Epithelial cell of proximal tubule (primary cell): ENCODE measurements around the gene TBL3. TPM values are rescaled to one million over a fixed set of nuclear protein-coding genes. Genes with fewer than 3 reads are reported as not detected.

ENCODE experiments used
- DNase-seq: peaks from one replicate; pipeline ENCODE4 v3.0.0-alpha.2; 2011; ENCODE audit warnings: low read depth
- H3K4me3 ChIP-seq: 2 replicates; pipeline ENCODE4 v1.5.1; 2011; ENCODE audit warnings: low read depth, mild to moderate bottlenecking, low read length
- CTCF ChIP-seq: conservative IDR thresholded peaks from 2 replicates; pipeline ENCODE4 v1.5.1; 2012; ENCODE audit warnings: low read depth, mild to moderate bottlenecking, low read length
- total RNA-seq: library from RNA; depleted of rRNA; stranded (reverse); fragments of >200 nt; gene quantifications from 2 replicates; pipeline ENCODE4 v1.2.3, GENCODE V29; 2015

TBL3 gene
- total RNA-seq, 1 donor from 2014 or later: 127 TPM

- TF ChIP-seq CTCF: no peak
- DNase-seq: no peak
- H3K4me3 ChIP-seq: no peak overlapping the region
Measured at GRCh38 chr16:2004795-2005517, 33.1 kb downstream of the TBL3 start.

- no peak for TF ChIP-seq CTCF
- no peak for DNase-seq
- H3K4me3 ChIP-seq: no peak overlapping the region
Measured at GRCh38 chr16:2005646-2006045, 33.8 kb downstream of the TBL3 start.

- no peak overlapping the region for H3K4me3 ChIP-seq
- no peak for TF ChIP-seq CTCF
- no peak for DNase-seq
Measured at GRCh38 chr16:2006317-2006716, 34.5 kb downstream of the TBL3 start.

GRCh38 chr16:2007081-2007836 is 35.4 kb downstream of the TBL3 start:
- no peak overlapping the region for H3K4me3 ChIP-seq
- no peak for TF ChIP-seq CTCF
- no peak for DNase-seq

GRCh38 chr16:2008009-2008526 is 36.2 kb downstream of the TBL3 start:
- peak overlapping the region; percentile 85 for H3K4me3 ChIP-seq
- no peak for DNase-seq
- TF ChIP-seq CTCF: no peak

- DNase-seq: no peak
- peak overlapping the region; percentile 85 for H3K4me3 ChIP-seq
- no peak for TF ChIP-seq CTCF
Measured at GRCh38 chr16:2008631-2009163, 36.8 kb downstream of the TBL3 start.
